OCI-LY7 (cell line): ENCODE results near the gene CRYBG2. TPM values are rescaled to one million over a fixed set of nuclear protein-coding genes. Genes with fewer than 3 reads are reported as not detected.

Experiments
- BruUV-seq: library from RNA; stranded (reverse); fragments of 400-500 nt; replicated peaks from 2 replicates; lab custom pipeline; 2021; lab: Mats Ljungman, UMichigan
- CTCF ChIA-PET: fragments of 300-600 bp; sonication (Branson Sonifier 250); formaldehyde crosslinking; loops from one replicate; lab custom pipeline; 2022; ENCODE audit warnings: antibody characterized with exemption; ENCODE audit not compliant: unreplicated experiment; lab: Charles Lee
- POLR2A ChIA-PET: fragments of 300-600 bp; sonication (Branson Sonifier 250); formaldehyde crosslinking; loops from one replicate; lab custom pipeline; 2022; ENCODE audit warnings: antibody characterized with exemption; lab: Charles Lee
- DNase-seq: peaks from one replicate; pipeline ENCODE4 v3.0.0-alpha.2; 2015; ENCODE audit warnings: low spot score
- H2AFZ ChIP-seq: fragments of 200-600 bp; sonication (generic), shearing (Covaris generic); 2 replicates; pipeline ENCODE4 v1.6.1; 2014; ENCODE audit warnings: mild to moderate bottlenecking, antibody characterized with exemption, low read length, moderate library complexity
- H3K27ac ChIP-seq: fragments of 200-600 bp; sonication (generic); 2 replicates; pipeline ENCODE4 v1.5.1; 2014; ENCODE audit warnings: mixed run types, low read depth, mild to moderate bottlenecking, moderate library complexity, low read length, inconsistent platforms; ENCODE audit not compliant: poor library complexity, severe bottlenecking
- H3K36me3 ChIP-seq: fragments of 200-600 bp; sonication (generic); 2 replicates; pipeline ENCODE4 v1.6.1; 2014; ENCODE audit warnings: mild to moderate bottlenecking, antibody characterized with exemption, low read length, moderate library complexity, mixed read lengths; ENCODE audit not compliant: insufficient read depth
- H3K4me1 ChIP-seq: fragments of 200-600 bp; sonication (generic); 2 replicates; pipeline ENCODE4 v1.5.1; 2014; ENCODE audit warnings: mild to moderate bottlenecking, low read length; ENCODE audit not compliant: insufficient read depth, poor library complexity, severe bottlenecking
- H3K4me2 ChIP-seq: fragments of 200-600 bp; sonication (generic); 2 replicates; pipeline ENCODE4 v1.6.1; 2014; ENCODE audit warnings: mild to moderate bottlenecking, low read length
- H3K4me3 ChIP-seq: fragments of 200-600 bp; sonication (generic); 2 replicates; pipeline ENCODE4 v1.5.1; 2014; ENCODE audit warnings: mild to moderate bottlenecking, low read depth, low read length; ENCODE audit not compliant: poor library complexity, severe bottlenecking
- H3K79me2 ChIP-seq: fragments of 200-600 bp; sonication (generic); 2 replicates; pipeline ENCODE4 v1.6.1; 2016; ENCODE audit warnings: low read depth, mild to moderate bottlenecking, low read length, moderate library complexity, mixed read lengths; ENCODE audit not compliant: insufficient read depth
- H3K9me2 ChIP-seq: fragments of 200-600 bp; sonication (generic); 2 replicates; pipeline ENCODE4 v1.6.1; 2016; ENCODE audit warnings: mild to moderate bottlenecking, low read length, mixed read lengths; ENCODE audit not compliant: insufficient read depth
- H3K9me3 ChIP-seq: fragments of 200-600 bp; sonication (generic); 2 replicates; pipeline ENCODE4 v1.6.1; 2014; ENCODE audit warnings: mild to moderate bottlenecking, mixed run types, low read length, mixed read lengths
- H4K20me1 ChIP-seq: fragments of 200-600 bp; sonication (generic); 2 replicates; pipeline ENCODE4 v1.6.1; 2014; ENCODE audit warnings: mild to moderate bottlenecking, antibody characterized with exemption, low read length, moderate library complexity, mixed read lengths; ENCODE audit not compliant: insufficient read depth
- EZH2phosphoT487 ChIP-seq: fragments of 200-600 bp; sonication (generic); IDR thresholded peaks from 2 replicates; pipeline ENCODE4 v1.6.1; 2018; ENCODE audit warnings: low read depth, borderline replicate concordance, mild to moderate bottlenecking, mixed run types, antibody characterized with exemption, low read length, moderate library complexity, mixed read lengths
- intact Hi-C: fragments of 100-400 bp; cut with micrococcal nuclease; formaldehyde crosslinking; loops from one replicate; pipeline ENCODE4 v1.10.0; 2022; ENCODE audit not compliant: unreplicated experiment
- total RNA-seq, 2 experiments: library from RNA; depleted of rRNA in 1 of 2; stranded (reverse); fragments of >200 nt in 1 of 2; shearing (Covaris generic) in 1 of 2; gene quantifications; 2 replicates each; pipeline ENCODE4 v1.2.3, GENCODE V29; 2014 to 2022
- TF ChIP-seq, protein P1 (sequence below): fragments of 200-600 bp; sonication (generic); conservative IDR thresholded peaks from 2 replicates; pipeline ENCODE4 v1.5.1; 2014; ENCODE audit warnings: mild to moderate bottlenecking, antibody characterized with exemption, low read length, moderate library complexity, mixed read lengths

Gene CRYBG2
- total RNA-seq, 2 experiments from 2014 or later, result 1.3 to 5.5 TPM

DNA sequence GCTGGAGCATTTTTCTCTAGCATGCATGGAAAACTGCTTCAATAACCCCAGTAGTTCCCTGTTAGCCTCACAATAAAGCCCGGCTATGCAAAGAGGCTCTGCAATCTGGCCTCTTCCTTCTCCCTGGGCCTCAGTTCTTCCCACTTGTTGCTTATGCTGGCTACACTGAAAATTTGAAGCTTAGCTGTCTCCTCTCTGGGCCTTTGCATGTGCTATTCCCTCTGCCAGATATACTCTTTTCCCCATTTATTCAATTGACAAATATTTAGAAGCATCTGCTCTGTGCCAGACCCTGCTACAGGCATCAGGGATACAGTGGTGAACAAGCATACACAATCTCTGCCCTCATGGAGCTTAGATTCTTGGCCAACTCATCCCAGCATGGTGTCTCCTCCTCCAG lies 15.3 kb downstream of the CRYBG2 start:
- intact Hi-C loops, result loop anchor here (5.0 kb wide), 1 partner anchor 226 kb away; the partner anchor contains the start of gene PDIK1L
- TF ChIP-seq EZH2phosphoT487, result no peak
- TF ChIP-seq, protein P1, sequence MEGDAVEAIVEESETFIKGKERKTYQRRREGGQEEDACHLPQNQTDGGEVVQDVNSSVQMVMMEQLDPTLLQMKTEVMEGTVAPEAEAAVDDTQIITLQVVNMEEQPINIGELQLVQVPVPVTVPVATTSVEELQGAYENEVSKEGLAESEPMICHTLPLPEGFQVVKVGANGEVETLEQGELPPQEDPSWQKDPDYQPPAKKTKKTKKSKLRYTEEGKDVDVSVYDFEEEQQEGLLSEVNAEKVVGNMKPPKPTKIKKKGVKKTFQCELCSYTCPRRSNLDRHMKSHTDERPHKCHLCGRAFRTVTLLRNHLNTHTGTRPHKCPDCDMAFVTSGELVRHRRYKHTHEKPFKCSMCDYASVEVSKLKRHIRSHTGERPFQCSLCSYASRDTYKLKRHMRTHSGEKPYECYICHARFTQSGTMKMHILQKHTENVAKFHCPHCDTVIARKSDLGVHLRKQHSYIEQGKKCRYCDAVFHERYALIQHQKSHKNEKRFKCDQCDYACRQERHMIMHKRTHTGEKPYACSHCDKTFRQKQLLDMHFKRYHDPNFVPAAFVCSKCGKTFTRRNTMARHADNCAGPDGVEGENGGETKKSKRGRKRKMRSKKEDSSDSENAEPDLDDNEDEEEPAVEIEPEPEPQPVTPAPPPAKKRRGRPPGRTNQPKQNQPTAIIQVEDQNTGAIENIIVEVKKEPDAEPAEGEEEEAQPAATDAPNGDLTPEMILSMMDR, result no peak
- no peak overlapping the region for H3K4me3 ChIP-seq
- DNase-seq, result no peak
- ChIA-PET CTCF (no interaction called here), POLR2A (no interaction called here)
- no peak overlapping the region for H3K4me2 ChIP-seq
- no peaks in the 10 kb centered on the region for H3K9me2 ChIP-seq
- H3K4me1 ChIP-seq, result peaks cover 30% of the 10 kb centered on the region
- H3K79me2 ChIP-seq, result no peaks in the 10 kb centered on the region
- H2AFZ ChIP-seq, result no peak overlapping the region
- H3K9me3 ChIP-seq, result no peaks in the 10 kb centered on the region
- no peak overlapping the region for H3K27ac ChIP-seq
- no peaks in the 10 kb centered on the region for H3K36me3 ChIP-seq
- BruUV-seq, result no TSS peak
- H4K20me1 ChIP-seq, result no peaks in the 10 kb centered on the region

DNA sequence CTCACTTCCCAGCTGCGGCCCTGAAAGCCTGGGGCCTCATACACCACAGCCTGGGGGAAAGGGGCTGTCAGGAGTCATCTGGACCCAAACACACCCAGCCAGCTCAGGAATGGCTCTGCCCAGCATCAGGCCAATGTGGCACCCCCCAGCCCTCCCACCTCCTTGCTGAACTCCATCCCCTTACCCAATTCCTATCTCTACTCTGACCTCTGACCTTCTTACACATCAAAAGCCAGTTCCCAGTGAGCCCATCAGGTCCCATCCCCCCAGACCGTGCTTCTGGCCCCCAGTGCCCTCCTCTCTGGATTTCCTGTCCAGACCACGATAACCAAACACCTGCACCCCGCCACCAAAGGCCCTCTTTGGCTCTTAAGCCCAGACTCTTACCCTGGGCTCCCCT lies 16.3 kb downstream of the CRYBG2 start:
- H3K9me3 ChIP-seq, result no peaks in the 10 kb centered on the region
- ChIA-PET POLR2A (no interaction called here), CTCF (no interaction called here)
- H3K27ac ChIP-seq, result no peak overlapping the region
- intact Hi-C loops, result loop anchor here (5.0 kb wide), 1 partner anchor 225 kb away; the partner anchor contains the start of gene PDIK1L
- DNase-seq, result no peak
- H3K4me3 ChIP-seq, result no peak overlapping the region
- H3K9me2 ChIP-seq, result no peaks in the 10 kb centered on the region
- peaks cover 30% of the 10 kb centered on the region for H3K4me1 ChIP-seq
- TF ChIP-seq, protein P1, result no peak
- TF ChIP-seq EZH2phosphoT487, result no peak
- no peaks in the 10 kb centered on the region for H3K79me2 ChIP-seq
- peak overlapping the region; percentile 74 for H3K4me2 ChIP-seq
- H2AFZ ChIP-seq, result peak overlapping the region; percentile 71; the same call in 1 of the 2 replicates
- no peaks in the 10 kb centered on the region for H4K20me1 ChIP-seq
- no TSS peak for BruUV-seq
- H3K36me3 ChIP-seq, result no peaks in the 10 kb centered on the region

DNA sequence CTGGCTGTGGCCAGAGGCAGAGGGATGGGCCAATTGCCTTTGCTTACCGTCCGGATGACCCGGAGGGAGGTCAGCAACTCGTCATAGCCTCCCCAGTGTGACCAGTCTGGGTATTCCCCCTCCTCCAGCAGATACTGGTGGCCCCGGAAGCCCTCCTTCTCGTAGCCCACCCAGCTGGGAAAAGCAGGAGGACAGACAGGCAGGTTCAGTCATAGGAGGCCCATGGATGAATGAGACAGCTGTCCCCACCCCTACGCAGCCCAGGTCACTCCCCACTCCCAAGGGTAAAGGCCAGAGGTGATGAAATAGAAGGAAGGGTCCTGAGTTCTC lies 16.8 kb downstream of the CRYBG2 start:
- Histone ChIP-seq H3K79me2 (no peaks in the 10 kb centered on the region), H3K4me2 (peak overlapping the region; percentile 74), H3K9me3 (no peaks in the 10 kb centered on the region), H3K27ac (no peak overlapping the region), H3K9me2 (no peaks in the 10 kb centered on the region), H3K4me3 (peak overlapping the region; percentile 69), H4K20me1 (no peaks in the 10 kb centered on the region), H2AFZ (peak overlapping the region; percentile 71; the same call in 1 of the 2 replicates), H3K4me1 (peaks cover 30% of the 10 kb centered on the region), H3K36me3 (no peaks in the 10 kb centered on the region)
- TF ChIP-seq, protein P1, result no peak
- no peak for TF ChIP-seq EZH2phosphoT487
- ChIA-PET POLR2A (no interaction called here), CTCF (no interaction called here)
- no peak for DNase-seq
- BruUV-seq, result no TSS peak
- intact Hi-C loops, result loop anchor here (5.0 kb wide), 1 partner anchor 225 kb away; the partner anchor contains the start of gene PDIK1L
